Measurements from ENCODE around the gene WEE1. TPM values are rescaled to one million over a fixed set of nuclear protein-coding genes. Genes with fewer than 3 reads are reported as not detected.

WEE1 gene
- total RNA-seq (10 to 100 TPM; 33.0 to 89.2 (median 68.7) TPM), polyA plus RNA-seq (10 to 100 TPM; 14.5 to 49.2 TPM)
- long read RNA-seq, donor 1, full-length matches to known transcripts, result 36 of 72 reads
- long read RNA-seq, donor 1, partial matches to known transcripts, result 32 of 72 reads
- long read RNA-seq, donor 1, other reads (novel, unspliced or antisense), result 4 of 72 reads
- long read RNA-seq, donor 2, transcript WEE1-201 (11 exons, 3,436 nt), result major isoform, 8 of 121 reads
- long read RNA-seq, donor 2, partial matches to known transcripts, result 99 of 121 reads
- long read RNA-seq, donor 2, other reads (novel, unspliced or antisense), result 10 of 121 reads
- long read RNA-seq, donor 3, transcript WEE1-202 (11 exons, 2,799 nt), result major isoform, 201 of 234 reads
- long read RNA-seq, donor 3, partial matches to known transcripts, result 19 of 234 reads
- long read RNA-seq, donor 3, other reads (novel, unspliced or antisense), result 10 of 234 reads

DNA sequence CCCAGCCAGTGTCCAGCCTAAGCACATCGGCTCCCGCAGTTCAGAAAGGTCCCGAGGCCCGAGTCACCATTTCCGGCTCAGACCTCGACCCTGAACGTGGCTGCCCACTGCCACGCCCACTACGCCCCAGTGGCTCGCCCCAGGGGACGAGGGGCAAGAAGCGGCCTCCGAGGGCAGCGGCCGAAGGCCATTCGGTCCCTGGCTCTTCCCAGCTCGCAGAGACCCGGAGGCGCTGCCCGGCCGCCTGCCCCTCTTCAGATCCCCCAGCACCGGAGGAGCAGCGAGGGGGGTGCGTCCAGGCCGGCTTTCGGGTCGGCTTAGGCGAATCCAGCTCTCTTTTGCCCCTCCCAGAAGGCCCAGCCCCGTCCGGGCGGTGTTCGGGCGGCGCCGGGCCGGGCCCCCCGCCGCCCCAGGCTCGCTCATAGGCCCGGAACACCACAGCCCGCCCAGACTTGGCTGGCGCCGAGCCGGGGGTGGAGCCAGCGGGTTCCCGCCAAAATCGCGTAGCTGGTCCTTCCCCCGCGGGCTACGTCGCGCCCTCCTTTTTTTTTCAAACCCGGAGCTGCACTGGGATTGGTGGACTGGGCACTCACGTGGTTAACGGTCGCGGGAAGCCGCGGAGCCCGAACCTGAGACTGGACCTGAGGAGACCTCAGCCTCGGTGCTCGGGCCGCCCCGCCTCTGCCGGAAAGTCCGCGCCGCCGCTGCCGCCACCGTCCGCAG, at the start of gene WEE1:
Gene WEE1 (plus strand): TSS at position 619 of the 723 bp plus-strand sequence. CDS start 264 bp downstream, outside the sequence.
- peaks cover 0 to 7% (median 0%) of the 10 kb centered on the region in 9 donors for H3K36me3 ChIP-seq
- H3K27ac ChIP-seq, result peak within 1 kb of the TSS; percentile 86 to 98 (median 96)
- intact Hi-C loops (cut with DNase I), result loop anchor here in 4 of 10 donors (5.0 kb wide), 5 partner anchors 36 to 184 kb away; partner anchors contain the start of gene ZNF143 (in 1 of the 4)
- no peaks in the 10 kb centered on the region for H3K9me3 ChIP-seq
- peak within 1 kb of the TSS; percentile 42 to 90 (median 78) for H3K4me3 ChIP-seq
- WGBS, 4 donors, result 1% methylated on average over 23 to 73 of the region's 73 CpGs
- peak in 1 of 2 donors; percentile 78 for TF ChIP-seq POLR2A (IDR thresholded peaks at IDR 0.05)
- TF ChIP-seq, protein P1, sequence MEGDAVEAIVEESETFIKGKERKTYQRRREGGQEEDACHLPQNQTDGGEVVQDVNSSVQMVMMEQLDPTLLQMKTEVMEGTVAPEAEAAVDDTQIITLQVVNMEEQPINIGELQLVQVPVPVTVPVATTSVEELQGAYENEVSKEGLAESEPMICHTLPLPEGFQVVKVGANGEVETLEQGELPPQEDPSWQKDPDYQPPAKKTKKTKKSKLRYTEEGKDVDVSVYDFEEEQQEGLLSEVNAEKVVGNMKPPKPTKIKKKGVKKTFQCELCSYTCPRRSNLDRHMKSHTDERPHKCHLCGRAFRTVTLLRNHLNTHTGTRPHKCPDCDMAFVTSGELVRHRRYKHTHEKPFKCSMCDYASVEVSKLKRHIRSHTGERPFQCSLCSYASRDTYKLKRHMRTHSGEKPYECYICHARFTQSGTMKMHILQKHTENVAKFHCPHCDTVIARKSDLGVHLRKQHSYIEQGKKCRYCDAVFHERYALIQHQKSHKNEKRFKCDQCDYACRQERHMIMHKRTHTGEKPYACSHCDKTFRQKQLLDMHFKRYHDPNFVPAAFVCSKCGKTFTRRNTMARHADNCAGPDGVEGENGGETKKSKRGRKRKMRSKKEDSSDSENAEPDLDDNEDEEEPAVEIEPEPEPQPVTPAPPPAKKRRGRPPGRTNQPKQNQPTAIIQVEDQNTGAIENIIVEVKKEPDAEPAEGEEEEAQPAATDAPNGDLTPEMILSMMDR (IDR thresholded peaks at IDR 0.05), result no peak
- DNase-seq, result peak; percentile 98 to 100 (median 98)
- peak; percentile 86 to 97 (median 94) for ATAC-seq
- H3K4me1 ChIP-seq, result peaks cover 0 to 52% (median 20%) of the 10 kb centered on the region in 12 donors
- no peaks in the 10 kb centered on the region for H3K27me3 ChIP-seq

DNA sequence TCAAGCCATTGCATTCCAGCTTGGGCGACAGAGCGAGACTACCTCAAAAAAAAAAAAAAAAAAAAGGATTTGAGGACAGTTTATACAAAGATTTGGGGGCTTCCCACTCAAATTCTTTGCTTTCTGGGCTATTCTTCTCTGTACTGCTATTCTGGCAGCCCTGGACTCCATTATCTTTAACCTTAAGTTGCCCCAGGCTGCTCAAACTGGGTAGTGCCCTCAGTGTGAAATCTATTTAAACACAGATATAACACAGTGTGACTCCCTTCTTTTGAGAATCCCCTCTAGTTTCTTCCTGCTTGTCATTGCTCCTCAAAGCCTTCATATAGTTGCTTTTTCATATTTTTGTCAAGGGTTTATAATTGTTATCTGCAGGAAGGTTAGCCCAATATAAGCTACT, 49.5 kb upstream of the WEE1 start:
- no peaks in the 10 kb centered on the region for H3K9me3 ChIP-seq
- peaks cover 0 to 58% (median 37%) of the 10 kb centered on the region in 9 donors for H3K36me3 ChIP-seq
- ATAC-seq, result no peak
- no peak for DNase-seq
- intact Hi-C loops (cut with DNase I), result no loop called here
- H3K4me1 ChIP-seq, result peaks cover 0 to 18% (median under 1%) of the 10 kb centered on the region in 12 donors
- 84 to 98% (median 89%) methylated on average over 2 of the region's 2 CpGs for WGBS, 4 donors
- no peak overlapping the region for H3K27ac ChIP-seq
- no peaks in the 10 kb centered on the region for H3K27me3 ChIP-seq
- TF ChIP-seq, protein P1 (IDR thresholded peaks at IDR 0.05), result no peak
- no peak for TF ChIP-seq POLR2A (IDR thresholded peaks at IDR 0.05)
- H3K4me3 ChIP-seq, result no peak overlapping the region

DNA sequence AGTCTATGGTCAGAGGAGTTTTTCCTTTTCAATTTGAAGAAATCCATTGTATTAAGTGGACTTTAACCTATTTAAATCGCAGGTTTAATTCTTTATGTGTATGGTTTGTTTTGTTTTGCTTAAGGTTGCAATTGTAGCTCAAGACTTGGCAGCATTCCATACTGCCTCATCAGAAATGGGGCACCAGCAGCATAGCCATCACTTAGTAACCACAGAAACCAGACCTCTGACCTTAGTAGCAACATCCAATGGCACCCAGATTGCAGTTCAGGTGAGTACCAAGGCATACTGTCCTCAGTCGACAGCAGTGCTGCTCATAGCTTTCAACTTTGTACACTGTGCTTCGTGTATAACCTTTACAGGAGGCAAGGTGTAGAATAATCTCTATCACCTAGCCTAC, 48.4 kb upstream of the WEE1 start:
- peaks cover 0 to 48% (median 30%) of the 10 kb centered on the region in 9 donors for H3K36me3 ChIP-seq
- no peak for DNase-seq
- H3K4me1 ChIP-seq, result peaks cover 0 to 28% (median 11%) of the 10 kb centered on the region in 12 donors
- H3K27me3 ChIP-seq, result no peaks in the 10 kb centered on the region
- H3K4me3 ChIP-seq, result no peak overlapping the region
- WGBS, 4 donors, result 95 to 97% (median 96%) methylated on average over 3 of the region's 3 CpGs
- TF ChIP-seq, protein P1 (IDR thresholded peaks at IDR 0.05), result no peak
- TF ChIP-seq POLR2A (IDR thresholded peaks at IDR 0.05), result no peak
- H3K9me3 ChIP-seq, result no peaks in the 10 kb centered on the region
- intact Hi-C loops (cut with DNase I), result loop anchor here in 2 of 10 donors (5.0 kb wide), 3 partner anchors 37 to 222 kb away; partner anchors contain the start of gene WEE1 (in 1 of the 2)
- H3K27ac ChIP-seq, result no peak overlapping the region
- no peak for ATAC-seq

All from heart left ventricle (tissue), 16 donors.